ENCODE results near the gene CNTNAP2.

Gene CNTNAP2

DNA sequence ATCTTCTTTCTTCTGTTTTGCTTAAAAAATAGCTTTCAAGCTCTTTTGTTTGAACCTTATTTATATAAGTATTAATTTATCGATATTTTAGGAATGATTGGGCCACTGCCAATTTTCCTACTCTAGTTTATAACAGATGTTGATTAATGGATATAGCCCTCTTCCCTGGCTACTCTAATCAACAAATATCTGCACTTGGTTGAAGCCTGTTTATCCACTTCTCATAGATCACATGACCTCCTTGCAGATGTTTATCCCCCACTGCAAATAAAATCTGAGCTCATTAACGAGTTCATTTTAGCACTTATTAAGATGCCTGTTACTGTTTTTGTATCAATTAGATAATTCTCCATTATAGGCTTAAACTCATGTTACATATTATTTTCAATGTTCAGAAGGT lies 715.3 kb downstream of the CNTNAP2 start:
- TF ChIP-seq, protein P1, sequence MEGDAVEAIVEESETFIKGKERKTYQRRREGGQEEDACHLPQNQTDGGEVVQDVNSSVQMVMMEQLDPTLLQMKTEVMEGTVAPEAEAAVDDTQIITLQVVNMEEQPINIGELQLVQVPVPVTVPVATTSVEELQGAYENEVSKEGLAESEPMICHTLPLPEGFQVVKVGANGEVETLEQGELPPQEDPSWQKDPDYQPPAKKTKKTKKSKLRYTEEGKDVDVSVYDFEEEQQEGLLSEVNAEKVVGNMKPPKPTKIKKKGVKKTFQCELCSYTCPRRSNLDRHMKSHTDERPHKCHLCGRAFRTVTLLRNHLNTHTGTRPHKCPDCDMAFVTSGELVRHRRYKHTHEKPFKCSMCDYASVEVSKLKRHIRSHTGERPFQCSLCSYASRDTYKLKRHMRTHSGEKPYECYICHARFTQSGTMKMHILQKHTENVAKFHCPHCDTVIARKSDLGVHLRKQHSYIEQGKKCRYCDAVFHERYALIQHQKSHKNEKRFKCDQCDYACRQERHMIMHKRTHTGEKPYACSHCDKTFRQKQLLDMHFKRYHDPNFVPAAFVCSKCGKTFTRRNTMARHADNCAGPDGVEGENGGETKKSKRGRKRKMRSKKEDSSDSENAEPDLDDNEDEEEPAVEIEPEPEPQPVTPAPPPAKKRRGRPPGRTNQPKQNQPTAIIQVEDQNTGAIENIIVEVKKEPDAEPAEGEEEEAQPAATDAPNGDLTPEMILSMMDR (IDR thresholded peaks at IDR 0.05; ENCODE audit: low read depth, low read length), result no peak
- Histone ChIP-seq H3K4me3 (ENCODE audit: low read depth, low read length) (no peak overlapping the region), H3K36me3 (no peaks in the 10 kb centered on the region), H3K4me1 (peaks cover 9% of the 10 kb centered on the region), H3K9me3 (no peaks in the 10 kb centered on the region), H3K27me3 (no peaks in the 10 kb centered on the region)
- DNase-seq, result no peak

DNA sequence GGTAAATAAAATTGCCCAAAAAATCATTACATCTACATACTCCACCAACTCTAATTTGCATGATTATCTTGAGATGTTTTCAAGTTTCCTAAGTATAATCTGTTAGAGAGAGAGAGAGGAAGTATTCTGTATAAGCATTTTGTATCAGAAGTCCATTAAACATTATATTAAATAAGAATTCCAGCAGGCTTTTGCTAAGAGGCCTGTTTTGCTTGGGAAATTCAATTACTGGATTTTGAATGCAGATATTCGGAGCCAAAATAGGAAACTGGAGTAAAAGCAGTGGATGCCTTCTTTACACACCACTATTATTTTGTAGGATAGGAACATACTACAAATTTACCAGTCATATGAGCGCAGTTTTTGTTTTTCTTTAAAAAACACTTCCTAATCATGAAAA lies 727.8 kb downstream of the CNTNAP2 start:
- Histone ChIP-seq H3K36me3 (no peaks in the 10 kb centered on the region), H3K9me3 (no peaks in the 10 kb centered on the region), H3K4me3 (ENCODE audit: low read depth, low read length) (no peak overlapping the region), H3K27me3 (no peaks in the 10 kb centered on the region), H3K4me1 (peaks cover 16% of the 10 kb centered on the region)
- DNase-seq, result no peak
- TF ChIP-seq, protein P1 (IDR thresholded peaks at IDR 0.05; ENCODE audit: low read depth, low read length), result no peak

DNA sequence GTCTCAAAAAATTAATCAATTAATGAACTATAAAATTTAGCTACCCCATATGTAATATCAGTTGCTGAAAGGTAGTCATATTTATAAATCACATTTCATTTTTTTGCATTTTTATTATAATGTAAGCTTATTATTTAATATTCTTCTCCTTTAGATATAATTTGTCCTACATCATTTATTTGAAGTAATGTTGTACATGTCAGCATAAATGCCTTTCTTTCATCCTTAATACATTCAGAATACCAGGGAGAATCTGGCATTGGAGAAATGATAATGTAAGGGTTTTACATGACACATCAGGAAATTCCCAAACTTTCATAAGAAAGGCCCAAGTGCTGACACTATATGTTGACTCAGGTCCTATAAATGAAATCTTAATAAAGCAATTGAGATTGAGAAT lies 742.1 kb downstream of the CNTNAP2 start:
- H3K4me1 ChIP-seq, result no peaks in the 10 kb centered on the region; the same call in 1 of the 2 replicates
- no peak for DNase-seq
- TF ChIP-seq, protein P1 (IDR thresholded peaks at IDR 0.05; ENCODE audit: low read depth, low read length), result no peak
- H3K36me3 ChIP-seq, result no peaks in the 10 kb centered on the region
- no peaks in the 10 kb centered on the region for H3K9me3 ChIP-seq
- no peak overlapping the region for H3K4me3 ChIP-seq (ENCODE audit: low read depth, low read length)
- no peaks in the 10 kb centered on the region for H3K27me3 ChIP-seq

DNA sequence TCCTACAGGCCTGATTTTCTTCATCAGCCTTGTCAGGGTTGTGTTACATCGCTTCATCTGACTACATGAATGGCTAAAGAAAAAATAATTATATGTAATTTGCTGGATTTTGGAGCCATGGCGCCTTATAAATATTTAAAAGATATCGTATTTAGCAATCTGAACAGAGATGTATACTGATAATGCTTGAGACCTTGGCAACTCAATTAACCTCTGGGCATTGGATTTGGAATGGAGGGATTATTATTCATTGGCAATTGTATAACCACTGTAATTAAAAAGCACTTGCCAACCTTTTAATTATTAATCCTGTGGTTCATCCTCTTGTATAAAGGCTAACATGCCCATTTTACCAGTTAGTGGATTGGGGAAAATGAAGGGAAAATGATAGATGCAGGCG lies 745.1 kb downstream of the CNTNAP2 start:
- Histone ChIP-seq H3K4me3 (ENCODE audit: low read depth, low read length) (no peak overlapping the region), H3K27me3 (no peaks in the 10 kb centered on the region), H3K9me3 (no peaks in the 10 kb centered on the region), H3K36me3 (no peaks in the 10 kb centered on the region), H3K4me1 (no peaks in the 10 kb centered on the region; the same call in 1 of the 2 replicates)
- DNase-seq, result no peak
- TF ChIP-seq, protein P1 (IDR thresholded peaks at IDR 0.05; ENCODE audit: low read depth, low read length), result no peak

DNA sequence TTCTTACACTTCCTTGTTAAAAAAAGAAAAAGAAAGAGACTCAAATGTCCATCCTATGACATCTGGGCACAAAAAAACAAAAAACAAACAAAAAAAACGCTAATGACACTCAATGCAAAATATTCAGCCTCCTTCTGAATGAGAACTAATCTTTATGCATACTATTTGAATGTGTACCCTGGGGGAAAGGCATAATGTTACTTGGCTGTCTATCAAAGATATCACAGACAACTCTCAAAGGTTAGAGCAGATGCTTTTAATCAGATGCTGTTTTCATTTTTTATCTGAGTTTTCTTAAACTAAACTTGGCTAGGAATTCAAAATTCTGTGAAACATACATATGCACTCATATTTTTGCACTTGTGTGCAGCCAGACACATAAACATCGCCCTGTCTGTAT lies 745.8 kb downstream of the CNTNAP2 start:
- Histone ChIP-seq H3K9me3 (no peaks in the 10 kb centered on the region), H3K4me1 (no peaks in the 10 kb centered on the region; the same call in 1 of the 2 replicates), H3K36me3 (no peaks in the 10 kb centered on the region), H3K4me3 (ENCODE audit: low read depth, low read length) (no peak overlapping the region), H3K27me3 (no peaks in the 10 kb centered on the region)
- no peak for DNase-seq
- TF ChIP-seq, protein P1 (IDR thresholded peaks at IDR 0.05; ENCODE audit: low read depth, low read length), result no peak

DNA sequence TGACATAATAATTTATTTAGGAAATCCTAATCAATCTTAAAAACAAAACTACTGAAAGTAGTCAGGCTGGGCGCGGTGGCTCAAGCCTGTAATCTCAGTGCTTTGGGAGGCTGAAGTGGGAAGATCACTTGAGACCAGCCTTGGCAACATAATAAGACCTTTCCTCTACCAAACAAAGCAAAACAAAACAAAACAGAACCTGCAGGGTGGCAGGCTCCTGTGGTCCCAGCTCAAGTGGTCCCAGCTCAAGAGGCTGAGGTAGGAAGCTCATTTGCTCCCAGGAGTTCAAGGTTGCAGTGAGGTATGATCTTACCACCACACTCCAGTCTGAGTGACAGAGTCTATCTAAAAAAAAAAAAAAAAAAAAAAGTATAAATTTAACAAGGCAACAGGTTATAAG lies 748.0 kb downstream of the CNTNAP2 start:
- TF ChIP-seq, protein P1 (IDR thresholded peaks at IDR 0.05; ENCODE audit: low read depth, low read length), result no peak
- no peaks in the 10 kb centered on the region for H3K27me3 ChIP-seq
- DNase-seq, result no peak
- no peaks in the 10 kb centered on the region for H3K36me3 ChIP-seq
- H3K4me1 ChIP-seq, result no peaks in the 10 kb centered on the region; the same call in 1 of the 2 replicates
- no peak overlapping the region for H3K4me3 ChIP-seq (ENCODE audit: low read depth, low read length)
- no peaks in the 10 kb centered on the region for H3K9me3 ChIP-seq
